NCI-H2107 treated with DMSO at 0.1 percent for 48 hours (cell line): ENCODE data around the gene GMPPA.

Source experiments
- DNase-seq: peaks from one replicate; lab custom pipeline; 2025; ENCODE audit not compliant: unreplicated experiment; lab: John Stamatoyannopoulos, UW

The GMPPA gene

GRCh38 chr2:219554350-219554749, 55.7 kb downstream of the GMPPA start:
- no peak for DNase-seq

GRCh38 chr2:219555956-219556355, 57.3 kb downstream of the GMPPA start:
- DNase-seq: no peak

GRCh38 chr2:219556413-219556812, 57.7 kb downstream of the GMPPA start:
- no peak for DNase-seq
